ENCODE results near the gene KCNA10.
A peak's percentile ranks its signal among the peaks of the same experiment; 100 is the strongest.

Gene KCNA10

GRCh38 chr1:110548381-110548780 is 29.4 kb upstream of the KCNA10 start:
- CTCF ChIA-PET: interaction anchor here (0.7 to 1.6 kb wide), 4 partner anchors 8 to 352 kb away, joined by 3 to 4 read pairs (median 3); no protein-coding TSS in a partner anchor
- H3K27ac ChIP-seq: no peak overlapping the region
- peak; percentile 25 for TF ChIP-seq CTCF (conservative IDR thresholded peaks at IDR 0.05; ENCODE audit: low read depth)
- POLR2A ChIA-PET (ENCODE audit: low non-redundant PET): no interaction called here
- peak; percentile 21 for DNase-seq (ENCODE audit: low spot score)

- no peak overlapping the region for H3K27ac ChIP-seq
- ChIA-PET POLR2A (ENCODE audit: low non-redundant PET) (no interaction called here), CTCF (interaction anchor here (0.7 to 1.6 kb wide), 3 partner anchors 9 to 57 kb away, joined by 3 read pairs; no protein-coding TSS in a partner anchor)
- TF ChIP-seq CTCF (conservative IDR thresholded peaks at IDR 0.05; ENCODE audit: low read depth): no peak
- no peak for DNase-seq (ENCODE audit: low spot score)
Observed at GRCh38 chr1:110547017-110547416, 28.0 kb upstream of the KCNA10 start.

GRCh38 chr1:110545492-110545891 is 26.5 kb upstream of the KCNA10 start:
- no peak for TF ChIP-seq CTCF (conservative IDR thresholded peaks at IDR 0.05; ENCODE audit: low read depth)
- POLR2A ChIA-PET (ENCODE audit: low non-redundant PET): no interaction called here
- DNase-seq (ENCODE audit: low spot score): no peak
- H3K27ac ChIP-seq: no peak overlapping the region
- CTCF ChIA-PET: interaction anchor here (0.6 kb wide), 1 partner anchor 10 kb away, joined by 3 read pairs; no protein-coding TSS in a partner anchor

- DNase-seq (ENCODE audit: low spot score): no peak
- no peak overlapping the region for H3K27ac ChIP-seq
- CTCF ChIA-PET: no interaction called here
- no peak for TF ChIP-seq CTCF (conservative IDR thresholded peaks at IDR 0.05; ENCODE audit: low read depth)
- POLR2A ChIA-PET (ENCODE audit: low non-redundant PET): no interaction called here
Observed at GRCh38 chr1:110544753-110545152, 25.8 kb upstream of the KCNA10 start.

GRCh38 chr1:110542725-110543124 is 23.8 kb upstream of the KCNA10 start:
- POLR2A ChIA-PET (ENCODE audit: low non-redundant PET): no interaction called here
- DNase-seq (ENCODE audit: low spot score): peak; percentile 49
- H3K27ac ChIP-seq: no peak overlapping the region

GRCh38 chr1:110541906-110542395 is 23.0 kb upstream of the KCNA10 start:
- CTCF ChIA-PET: interaction anchor here (0.7 kb wide), 1 partner anchor 429 kb away, joined by 3 read pairs; no protein-coding TSS in a partner anchor
- POLR2A ChIA-PET (ENCODE audit: low non-redundant PET): no interaction called here
- no peak overlapping the region for H3K27ac ChIP-seq
- TF ChIP-seq CTCF (conservative IDR thresholded peaks at IDR 0.05; ENCODE audit: low read depth): no peak
- no peak for DNase-seq (ENCODE audit: low spot score)

More at GRCh38 chr1:110542725-110543124, 23.8 kb upstream of the KCNA10 start:
- CTCF ChIA-PET: interaction anchor here (0.6 kb wide), 2 partner anchors 87 to 346 kb away, joined by 3 read pairs; no protein-coding TSS in a partner anchor
- TF ChIP-seq CTCF (conservative IDR thresholded peaks at IDR 0.05; ENCODE audit: low read depth): no peak
